Vagina (tissue), 2 donors: Measurements from ENCODE around the gene TSC22D2.

Experiments used
- POLR2A ChIP-seq, 2 donors: fragments of 450-650 bp; IDR thresholded peaks; one replicate each; pipeline ENCODE4 v1.6.1; 2017; ENCODE audit warnings: antibody characterized with exemption in 2 of 2, mild to moderate bottlenecking in 2 of 2, moderate library complexity in 2 of 2
- TF ChIP-seq, protein P1 (sequence below), 3 experiments: fragments of 450-650 bp in 2 of 3; fragments of 200-600 bp in 1 of 3; sonication (generic) in 1 of 3; IDR thresholded peaks; one replicate each; pipeline ENCODE4 v1.5.1; 2017 to 2019; ENCODE audit warnings: antibody characterized with exemption in 3 of 3, mild to moderate bottlenecking in 2 of 3, moderate library complexity in 2 of 3

DNA sequence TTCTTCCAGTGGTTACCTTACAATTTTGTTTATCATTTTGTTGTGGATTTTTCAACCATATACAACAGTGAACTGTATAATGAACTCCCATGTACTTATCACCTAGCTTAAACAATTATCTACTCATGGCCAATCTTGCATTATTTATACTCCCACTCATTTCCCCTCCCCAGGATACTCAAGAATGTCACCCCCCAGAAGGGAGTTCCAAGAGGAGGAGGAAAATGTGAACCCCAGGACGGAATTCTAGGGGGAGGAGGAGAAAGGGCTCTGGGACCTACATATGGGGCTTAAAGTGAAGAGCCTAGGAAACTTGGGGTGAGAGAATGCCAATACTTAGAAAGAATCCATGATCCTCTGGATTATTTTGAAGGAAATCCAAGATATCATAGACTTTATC, 59.3 kb downstream of the TSC22D2 start:
- TF ChIP-seq, protein P1, sequence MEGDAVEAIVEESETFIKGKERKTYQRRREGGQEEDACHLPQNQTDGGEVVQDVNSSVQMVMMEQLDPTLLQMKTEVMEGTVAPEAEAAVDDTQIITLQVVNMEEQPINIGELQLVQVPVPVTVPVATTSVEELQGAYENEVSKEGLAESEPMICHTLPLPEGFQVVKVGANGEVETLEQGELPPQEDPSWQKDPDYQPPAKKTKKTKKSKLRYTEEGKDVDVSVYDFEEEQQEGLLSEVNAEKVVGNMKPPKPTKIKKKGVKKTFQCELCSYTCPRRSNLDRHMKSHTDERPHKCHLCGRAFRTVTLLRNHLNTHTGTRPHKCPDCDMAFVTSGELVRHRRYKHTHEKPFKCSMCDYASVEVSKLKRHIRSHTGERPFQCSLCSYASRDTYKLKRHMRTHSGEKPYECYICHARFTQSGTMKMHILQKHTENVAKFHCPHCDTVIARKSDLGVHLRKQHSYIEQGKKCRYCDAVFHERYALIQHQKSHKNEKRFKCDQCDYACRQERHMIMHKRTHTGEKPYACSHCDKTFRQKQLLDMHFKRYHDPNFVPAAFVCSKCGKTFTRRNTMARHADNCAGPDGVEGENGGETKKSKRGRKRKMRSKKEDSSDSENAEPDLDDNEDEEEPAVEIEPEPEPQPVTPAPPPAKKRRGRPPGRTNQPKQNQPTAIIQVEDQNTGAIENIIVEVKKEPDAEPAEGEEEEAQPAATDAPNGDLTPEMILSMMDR (IDR thresholded peaks at IDR 0.05) = no peak
- TF ChIP-seq POLR2A (IDR thresholded peaks at IDR 0.05) = no peak
